22Rv1 (cell line): ENCODE measurements around the gene PSMD5.

ENCODE experiments used
- CTCF ChIP-seq: fragments of 450-650 bp; IDR thresholded peaks from 2 replicates; pipeline ENCODE4 v1.5.1; 2017; ENCODE audit warnings: mild to moderate bottlenecking
- ZFX ChIP-seq: fragments of 450-650 bp; IDR thresholded peaks from 2 replicates; pipeline ENCODE4 v1.6.1; 2017; ENCODE audit warnings: antibody characterized with exemption, borderline replicate concordance

GRCh38 chr9:120846906-120847305 lies 4.2 kb upstream of the PSMD5 start:
- TF ChIP-seq CTCF (no peak), ZFX (no peak)
